ENCODE results near the gene MAP7.
A peak's percentile ranks its signal among the peaks of the same experiment; 100 is the strongest.
"Not testable (repeated sequence)": the region's sequence is repeated elsewhere in the genome, so short reads cannot be mapped to it uniquely, and the experiment has no call there.

The MAP7 gene

DNA sequence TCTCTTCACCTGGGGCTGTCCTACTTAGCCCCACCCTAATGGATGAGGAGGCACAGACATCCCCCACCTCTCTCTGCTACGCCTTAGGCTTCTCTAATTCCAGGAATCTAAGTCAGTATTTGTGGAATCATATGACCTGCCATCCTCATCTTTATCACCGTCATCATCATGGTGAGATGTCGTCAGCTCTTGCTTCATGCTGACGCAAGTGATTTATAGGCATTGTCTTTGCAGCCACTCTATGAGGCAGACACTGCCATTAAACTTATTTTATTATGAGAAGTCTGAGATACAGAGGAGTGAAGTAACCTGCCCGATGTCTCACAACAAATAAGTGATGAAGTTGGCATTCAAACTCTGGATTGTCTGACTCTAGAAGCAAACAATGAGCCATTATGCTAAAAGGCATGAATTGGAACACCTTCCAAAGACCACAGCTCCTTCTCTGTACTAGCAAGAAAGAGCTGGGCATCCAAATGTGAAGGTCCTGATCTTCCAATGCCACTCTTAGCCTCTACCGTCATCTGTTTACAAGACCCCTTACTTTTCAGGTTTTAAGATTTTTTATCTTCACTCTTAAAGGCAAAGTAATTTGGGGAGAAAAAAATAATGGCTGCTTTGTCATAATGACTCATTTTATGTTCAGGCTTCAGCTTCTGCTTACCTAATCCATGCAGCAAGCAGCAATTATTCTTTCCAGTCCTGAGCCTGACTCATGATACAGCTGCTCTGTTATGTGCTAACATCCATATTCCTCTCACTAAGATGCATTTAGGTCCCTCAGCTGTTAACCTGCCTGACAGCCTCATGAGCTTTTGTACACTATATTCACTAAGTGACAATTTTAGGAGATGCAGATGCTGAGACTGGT is 146.9 kb downstream of the MAP7 start:
- TF ChIP-seq, protein P1, sequence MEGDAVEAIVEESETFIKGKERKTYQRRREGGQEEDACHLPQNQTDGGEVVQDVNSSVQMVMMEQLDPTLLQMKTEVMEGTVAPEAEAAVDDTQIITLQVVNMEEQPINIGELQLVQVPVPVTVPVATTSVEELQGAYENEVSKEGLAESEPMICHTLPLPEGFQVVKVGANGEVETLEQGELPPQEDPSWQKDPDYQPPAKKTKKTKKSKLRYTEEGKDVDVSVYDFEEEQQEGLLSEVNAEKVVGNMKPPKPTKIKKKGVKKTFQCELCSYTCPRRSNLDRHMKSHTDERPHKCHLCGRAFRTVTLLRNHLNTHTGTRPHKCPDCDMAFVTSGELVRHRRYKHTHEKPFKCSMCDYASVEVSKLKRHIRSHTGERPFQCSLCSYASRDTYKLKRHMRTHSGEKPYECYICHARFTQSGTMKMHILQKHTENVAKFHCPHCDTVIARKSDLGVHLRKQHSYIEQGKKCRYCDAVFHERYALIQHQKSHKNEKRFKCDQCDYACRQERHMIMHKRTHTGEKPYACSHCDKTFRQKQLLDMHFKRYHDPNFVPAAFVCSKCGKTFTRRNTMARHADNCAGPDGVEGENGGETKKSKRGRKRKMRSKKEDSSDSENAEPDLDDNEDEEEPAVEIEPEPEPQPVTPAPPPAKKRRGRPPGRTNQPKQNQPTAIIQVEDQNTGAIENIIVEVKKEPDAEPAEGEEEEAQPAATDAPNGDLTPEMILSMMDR (IDR thresholded peaks at IDR 0.05; ENCODE audit: insufficient read depth, low read depth, low read length, missing control alignments), result no peak
- DNase-seq (ENCODE audit: low read depth), result peak; percentile 95
- H3K4me3 ChIP-seq (ENCODE audit: low read length), result no peak overlapping the region

DNA sequence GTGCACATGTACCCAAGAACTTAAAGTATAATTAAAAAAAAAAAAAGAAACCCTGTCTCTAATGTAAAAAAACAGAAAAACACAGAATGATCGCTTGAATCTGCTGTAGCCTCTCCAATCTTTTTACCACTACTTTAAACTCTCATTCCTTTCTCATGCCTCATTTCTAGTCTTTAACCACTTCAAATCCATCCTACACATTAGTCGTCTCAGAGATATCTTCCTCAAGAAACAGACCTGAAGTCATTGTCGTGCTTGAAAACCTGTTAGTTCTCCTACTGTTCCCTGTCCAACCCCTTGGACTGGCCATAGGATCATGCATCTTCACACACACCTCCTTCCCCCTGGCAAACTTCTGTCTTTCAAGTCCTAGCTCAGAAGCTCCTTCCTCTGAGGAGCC is 148.5 kb downstream of the MAP7 start:
- TF ChIP-seq, protein P1 (IDR thresholded peaks at IDR 0.05; ENCODE audit: insufficient read depth, low read depth, low read length, missing control alignments), result no peak
- H3K4me3 ChIP-seq (ENCODE audit: low read length), result no peak overlapping the region
- DNase-seq (ENCODE audit: low read depth), result peak; percentile 9

DNA sequence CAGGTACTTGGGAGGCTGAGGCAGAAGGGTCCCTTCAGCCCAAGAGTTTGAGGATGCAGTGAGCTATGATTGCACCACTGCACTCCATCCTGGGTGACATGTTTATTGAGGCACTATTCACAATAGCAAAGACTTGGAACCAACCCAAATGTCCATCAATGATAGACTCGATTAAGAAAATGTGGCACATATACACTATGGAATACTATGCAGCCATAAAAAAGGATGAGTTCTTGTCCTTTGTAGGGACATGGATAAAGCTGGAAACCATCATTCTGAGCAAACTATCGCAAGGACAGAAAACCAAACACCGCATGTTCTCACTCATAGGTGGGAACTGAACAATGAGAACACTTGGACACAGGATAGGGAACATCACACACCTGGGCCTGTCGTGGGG is 149.0 kb downstream of the MAP7 start:
- not testable (repeated sequence) for DNase-seq (ENCODE audit: low read depth); H3K4me3 ChIP-seq (ENCODE audit: low read length)

DNA sequence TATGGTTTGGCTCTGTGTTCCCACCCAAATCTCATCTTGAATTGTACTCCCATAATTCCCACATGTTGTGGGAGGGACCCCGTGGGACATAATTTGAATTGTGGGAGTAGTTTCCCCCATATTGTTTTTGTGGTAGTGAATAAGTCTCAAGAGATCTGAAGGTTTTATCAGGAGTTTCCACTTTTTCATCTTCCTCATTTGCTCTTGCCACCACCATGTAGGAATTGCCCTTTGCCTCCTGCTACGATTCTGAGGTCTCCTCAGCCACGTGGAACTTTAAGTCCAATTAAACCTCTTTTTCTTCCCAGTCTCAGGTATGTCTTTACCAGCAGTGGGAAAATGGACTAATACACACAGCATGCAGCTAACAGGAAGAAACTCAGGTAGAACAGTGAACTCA is 151.8 kb downstream of the MAP7 start:
- no peak for DNase-seq (ENCODE audit: low read depth)
- TF ChIP-seq, protein P1 (IDR thresholded peaks at IDR 0.05; ENCODE audit: insufficient read depth, low read depth, low read length, missing control alignments), result no peak
- H3K4me3 ChIP-seq (ENCODE audit: low read length), result no peak overlapping the region

DNA sequence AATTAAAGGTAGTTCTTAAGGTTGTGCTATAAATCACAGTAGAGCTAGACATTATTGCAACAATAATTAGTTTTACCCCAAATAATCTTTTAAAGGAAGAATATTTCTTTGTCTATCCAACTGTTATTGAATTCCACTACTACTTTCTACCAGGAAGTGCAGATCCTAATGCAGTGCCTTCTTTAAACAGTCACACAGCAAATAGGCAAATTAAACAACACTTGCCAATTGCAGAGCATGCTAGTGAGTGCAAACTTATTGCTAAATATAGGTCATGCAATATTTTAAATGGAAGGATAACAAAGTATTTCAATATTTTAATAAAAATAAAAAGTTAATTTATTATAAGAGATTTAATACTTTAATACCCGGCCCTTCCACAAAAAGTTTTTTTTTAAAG is 153.3 kb downstream of the MAP7 start:
- no peak for DNase-seq (ENCODE audit: low read depth)
- TF ChIP-seq, protein P1 (IDR thresholded peaks at IDR 0.05; ENCODE audit: insufficient read depth, low read depth, low read length, missing control alignments), result no peak
- H3K4me3 ChIP-seq (ENCODE audit: low read length), result no peak overlapping the region

DNA sequence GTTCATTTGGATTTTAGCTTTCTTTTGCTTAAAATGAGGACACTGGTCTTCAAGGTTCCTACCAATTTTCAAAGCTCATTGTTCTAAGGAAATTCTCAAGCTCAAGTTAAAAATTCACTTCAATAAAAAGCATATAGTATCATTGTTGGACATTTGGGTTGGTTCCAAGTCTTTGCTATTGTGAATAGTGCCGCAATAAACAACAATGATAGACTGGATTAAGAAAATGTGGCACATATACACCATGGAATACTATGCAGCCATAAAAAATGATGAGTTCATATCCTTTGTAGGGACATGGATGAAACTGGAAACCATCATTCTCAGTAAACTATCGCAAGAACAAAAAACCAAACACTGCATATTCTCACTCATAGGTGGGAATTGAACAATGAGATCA is 159.3 kb downstream of the MAP7 start:
- not testable (repeated sequence) for DNase-seq (ENCODE audit: low read depth); H3K4me3 ChIP-seq (ENCODE audit: low read length)

DNA sequence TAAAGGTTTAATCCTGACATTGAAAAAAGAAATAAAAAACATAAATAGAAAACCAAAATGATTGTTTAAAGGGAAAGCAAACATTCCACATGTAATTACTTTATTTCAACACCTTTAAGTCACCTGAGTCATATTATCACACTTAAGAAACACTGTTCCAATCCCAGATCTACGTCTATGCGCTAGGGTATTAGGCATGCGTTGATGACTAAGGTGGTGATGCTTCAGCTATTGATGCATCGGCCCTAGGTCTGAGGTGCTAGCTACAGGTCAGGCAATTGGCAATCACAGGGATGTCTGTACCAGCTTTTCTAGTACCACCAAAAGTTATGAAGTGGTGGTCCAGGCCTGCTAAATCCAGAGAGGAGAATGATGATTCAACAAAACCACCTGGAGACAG is 162.9 kb downstream of the MAP7 start:
- DNase-seq (ENCODE audit: low read depth), result peak; percentile 83
- TF ChIP-seq, protein P1 (IDR thresholded peaks at IDR 0.05; ENCODE audit: insufficient read depth, low read depth, low read length, missing control alignments), result no peak
- no peak overlapping the region for H3K4me3 ChIP-seq (ENCODE audit: low read length)

DNA sequence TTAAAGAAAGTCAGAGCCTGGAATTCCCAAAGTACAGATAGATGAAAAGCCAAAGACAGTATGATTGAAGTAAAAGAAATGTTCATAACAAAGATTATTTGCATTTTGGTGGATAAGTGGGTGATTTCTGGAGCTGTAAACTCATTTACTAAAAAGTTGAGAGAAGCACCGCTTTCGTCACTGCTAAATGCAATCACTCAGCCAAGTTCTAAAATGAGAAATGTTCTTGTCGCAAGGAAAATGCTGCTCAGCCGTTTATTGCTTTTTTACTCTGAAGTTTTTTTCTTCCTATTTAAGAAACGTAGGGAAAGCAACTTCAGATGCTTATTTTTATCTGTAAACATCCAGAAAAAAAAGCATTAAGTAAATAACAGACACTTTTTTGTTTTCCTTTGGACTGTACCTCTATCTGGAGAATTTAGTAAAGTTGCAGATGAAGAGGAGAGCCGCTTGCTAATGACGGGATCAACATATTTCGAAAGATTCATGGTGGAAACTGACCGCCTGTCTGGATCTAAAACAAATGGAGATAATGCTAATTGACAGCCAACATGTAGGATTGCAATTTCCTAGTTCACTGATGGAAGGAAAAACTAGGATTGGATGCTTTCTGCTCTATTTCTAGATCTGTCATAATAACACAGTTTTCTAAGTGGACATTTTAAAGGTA is 166.8 kb downstream of the MAP7 start:
- TF ChIP-seq, protein P1 (IDR thresholded peaks at IDR 0.05; ENCODE audit: insufficient read depth, low read depth, low read length, missing control alignments), result no peak

More for the DNA sequence above, 166.8 kb downstream of the MAP7 start:
- DNase-seq (ENCODE audit: low read depth), result no peak
- no peak overlapping the region for H3K4me3 ChIP-seq (ENCODE audit: low read length)

Measured in epithelial cell of esophagus (primary cell).